Measurements from ENCODE around the gene WRNIP1.

Gene WRNIP1

GRCh38 chr6:2806644-2807043, 41.5 kb downstream of the WRNIP1 start:
- Histone ChIP-seq H3K4ac (ENCODE audit: low read depth in 1 of 2, low read length in 2 of 2) (no peak overlapping the region), H3K23ac (ENCODE audit: low read length in 2 of 2) (no peak overlapping the region), H4K91ac (ENCODE audit: low read length) (no peak overlapping the region), H3K79me1 (replicated peaks; ENCODE audit: low read length, poor library complexity, severe bottlenecking) (peaks cover 19% of the 10 kb centered on the region), H3K9ac (ENCODE audit: low read length) (no peak overlapping the region), H3K9me3 (ENCODE audit: control insufficient read depth, low read length) (no peaks in the 10 kb centered on the region), H3K27me3 (ENCODE audit: control insufficient read depth in 1 of 2, insufficient read depth in 1 of 2, low read length in 2 of 2) (no peaks in the 10 kb centered on the region), H3K4me1 (ENCODE audit: control insufficient read depth, insufficient read depth, low read depth, low read length) (no peaks in the 10 kb centered on the region), H2BK120ac (ENCODE audit: low read depth, low read length) (no peak overlapping the region), H2BK5ac (ENCODE audit: low read depth, low read length, poor library complexity, severe bottlenecking) (no peak overlapping the region), H3K4me3 (ENCODE audit: insufficient read depth in 1 of 2, low read depth in 1 of 2, low read length in 2 of 2) (no peak overlapping the region), H2AK5ac (ENCODE audit: low read length, severe bottlenecking) (no peak overlapping the region), H3K36me3 (ENCODE audit: control insufficient read depth in 1 of 2, insufficient read depth in 2 of 2, low read depth in 1 of 2, low read length in 2 of 2) (no peaks in the 10 kb centered on the region), H2AFZ (ENCODE audit: low read depth, low read length) (no peak overlapping the region), H3K14ac (ENCODE audit: low read length in 2 of 2) (no peak overlapping the region), H2BK12ac (ENCODE audit: low read length in 2 of 2) (no peak overlapping the region), H4K8ac (ENCODE audit: low read length) (no peak overlapping the region), H3K18ac (ENCODE audit: low read depth in 1 of 2, low read length in 2 of 2) (no peak overlapping the region), H2BK15ac (ENCODE audit: low read depth, poor library complexity, severe bottlenecking) (no peak overlapping the region), H3K4me2 (ENCODE audit: low read length, poor library complexity, severe bottlenecking) (no peak overlapping the region), H3K27ac (ENCODE audit: low read length, poor library complexity, severe bottlenecking) (no peak overlapping the region)
- WGBS, result 84% methylated on average over 3 of the region's 3 CpGs
- no peak for DNase-seq

GRCh38 chr6:2807342-2808090, 42.3 kb downstream of the WRNIP1 start:
- no peak overlapping the region for H3K4me2 ChIP-seq (ENCODE audit: low read length, poor library complexity, severe bottlenecking)
- H3K4ac ChIP-seq (ENCODE audit: low read depth in 1 of 2, low read length in 2 of 2), result no peak overlapping the region
- no peak overlapping the region for H2BK12ac ChIP-seq (ENCODE audit: low read length in 2 of 2)
- no peak overlapping the region for H3K27ac ChIP-seq (ENCODE audit: low read length, poor library complexity, severe bottlenecking)
- 94% methylated on average over 9 of the region's 9 CpGs for WGBS
- H2BK120ac ChIP-seq (ENCODE audit: low read depth, low read length), result no peak overlapping the region
- H3K36me3 ChIP-seq (ENCODE audit: control insufficient read depth in 1 of 2, insufficient read depth in 2 of 2, low read depth in 1 of 2, low read length in 2 of 2), result no peaks in the 10 kb centered on the region
- no peaks in the 10 kb centered on the region for H3K9me3 ChIP-seq (ENCODE audit: control insufficient read depth, low read length)
- no peak for DNase-seq
- no peak overlapping the region for H3K18ac ChIP-seq (ENCODE audit: low read depth in 1 of 2, low read length in 2 of 2)
- H4K91ac ChIP-seq (ENCODE audit: low read length), result no peak overlapping the region
- H3K23ac ChIP-seq (ENCODE audit: low read length in 2 of 2), result no peak overlapping the region
- no peaks in the 10 kb centered on the region for H3K27me3 ChIP-seq (ENCODE audit: control insufficient read depth in 1 of 2, insufficient read depth in 1 of 2, low read length in 2 of 2)
- H2AK5ac ChIP-seq (ENCODE audit: low read length, severe bottlenecking), result no peak overlapping the region
- H3K4me3 ChIP-seq (ENCODE audit: insufficient read depth in 1 of 2, low read depth in 1 of 2, low read length in 2 of 2), result no peak overlapping the region
- no peak overlapping the region for H3K9ac ChIP-seq (ENCODE audit: low read length)
- H2BK15ac ChIP-seq (ENCODE audit: low read depth, poor library complexity, severe bottlenecking), result no peak overlapping the region
- H3K4me1 ChIP-seq (ENCODE audit: control insufficient read depth, insufficient read depth, low read depth, low read length), result no peaks in the 10 kb centered on the region
- H2BK5ac ChIP-seq (ENCODE audit: low read depth, low read length, poor library complexity, severe bottlenecking), result no peak overlapping the region
- H4K8ac ChIP-seq (ENCODE audit: low read length), result no peak overlapping the region
- peaks cover 14% of the 10 kb centered on the region for H3K79me1 ChIP-seq (replicated peaks; ENCODE audit: low read length, poor library complexity, severe bottlenecking)
- H3K14ac ChIP-seq (ENCODE audit: low read length in 2 of 2), result no peak overlapping the region
- H2AFZ ChIP-seq (ENCODE audit: low read depth, low read length), result no peak overlapping the region

GRCh38 chr6:2809015-2809414, 43.8 kb downstream of the WRNIP1 start:
- H4K91ac ChIP-seq (ENCODE audit: low read length), result no peak overlapping the region
- H4K8ac ChIP-seq (ENCODE audit: low read length), result no peak overlapping the region
- WGBS, result 86% methylated on average over 2 of the region's 2 CpGs
- no peak overlapping the region for H2AFZ ChIP-seq (ENCODE audit: low read depth, low read length)
- H3K79me1 ChIP-seq (replicated peaks; ENCODE audit: low read length, poor library complexity, severe bottlenecking), result peaks cover 5% of the 10 kb centered on the region
- H2BK5ac ChIP-seq (ENCODE audit: low read depth, low read length, poor library complexity, severe bottlenecking), result no peak overlapping the region
- no peak overlapping the region for H2BK15ac ChIP-seq (ENCODE audit: low read depth, poor library complexity, severe bottlenecking)
- no peak overlapping the region for H3K14ac ChIP-seq (ENCODE audit: low read length in 2 of 2)
- no peak overlapping the region for H3K23ac ChIP-seq (ENCODE audit: low read length in 2 of 2)
- H3K4me2 ChIP-seq (ENCODE audit: low read length, poor library complexity, severe bottlenecking), result no peak overlapping the region
- no peaks in the 10 kb centered on the region for H3K9me3 ChIP-seq (ENCODE audit: control insufficient read depth, low read length)
- H3K9ac ChIP-seq (ENCODE audit: low read length), result no peak overlapping the region
- H3K18ac ChIP-seq (ENCODE audit: low read depth in 1 of 2, low read length in 2 of 2), result no peak overlapping the region
- no peaks in the 10 kb centered on the region for H3K27me3 ChIP-seq (ENCODE audit: control insufficient read depth in 1 of 2, insufficient read depth in 1 of 2, low read length in 2 of 2)
- H3K27ac ChIP-seq (ENCODE audit: low read length, poor library complexity, severe bottlenecking), result no peak overlapping the region
- no peak overlapping the region for H2AK5ac ChIP-seq (ENCODE audit: low read length, severe bottlenecking)
- no peaks in the 10 kb centered on the region for H3K4me1 ChIP-seq (ENCODE audit: control insufficient read depth, insufficient read depth, low read depth, low read length)
- no peak overlapping the region for H3K4me3 ChIP-seq (ENCODE audit: insufficient read depth in 1 of 2, low read depth in 1 of 2, low read length in 2 of 2)
- H2BK120ac ChIP-seq (ENCODE audit: low read depth, low read length), result no peak overlapping the region
- H3K4ac ChIP-seq (ENCODE audit: low read depth in 1 of 2, low read length in 2 of 2), result no peak overlapping the region
- no peak for DNase-seq
- H3K36me3 ChIP-seq (ENCODE audit: control insufficient read depth in 1 of 2, insufficient read depth in 2 of 2, low read depth in 1 of 2, low read length in 2 of 2), result no peaks in the 10 kb centered on the region
- no peak overlapping the region for H2BK12ac ChIP-seq (ENCODE audit: low read length in 2 of 2)

- Histone ChIP-seq H3K79me1 (replicated peaks; ENCODE audit: low read length, poor library complexity, severe bottlenecking) (no peaks in the 10 kb centered on the region), H4K8ac (ENCODE audit: low read length) (no peak overlapping the region), H3K9ac (ENCODE audit: low read length) (no peak overlapping the region), H3K9me3 (ENCODE audit: control insufficient read depth, low read length) (peaks cover under 1% of the 10 kb centered on the region), H3K4ac (ENCODE audit: low read depth in 1 of 2, low read length in 2 of 2) (no peak overlapping the region), H4K91ac (ENCODE audit: low read length) (no peak overlapping the region), H2BK15ac (ENCODE audit: low read depth, poor library complexity, severe bottlenecking) (no peak overlapping the region), H3K36me3 (ENCODE audit: control insufficient read depth in 1 of 2, insufficient read depth in 2 of 2, low read depth in 1 of 2, low read length in 2 of 2) (no peaks in the 10 kb centered on the region), H3K4me3 (ENCODE audit: insufficient read depth in 1 of 2, low read depth in 1 of 2, low read length in 2 of 2) (no peak overlapping the region), H2BK12ac (ENCODE audit: low read length in 2 of 2) (no peak overlapping the region), H2BK5ac (ENCODE audit: low read depth, low read length, poor library complexity, severe bottlenecking) (no peak overlapping the region), H3K23ac (ENCODE audit: low read length in 2 of 2) (no peak overlapping the region), H3K4me2 (ENCODE audit: low read length, poor library complexity, severe bottlenecking) (no peak overlapping the region), H3K18ac (ENCODE audit: low read depth in 1 of 2, low read length in 2 of 2) (no peak overlapping the region), H2BK120ac (ENCODE audit: low read depth, low read length) (no peak overlapping the region), H2AK5ac (ENCODE audit: low read length, severe bottlenecking) (no peak overlapping the region), H3K4me1 (ENCODE audit: control insufficient read depth, insufficient read depth, low read depth, low read length) (no peaks in the 10 kb centered on the region), H3K14ac (ENCODE audit: low read length in 2 of 2) (no peak overlapping the region), H3K27ac (ENCODE audit: low read length, poor library complexity, severe bottlenecking) (no peak overlapping the region), H2AFZ (ENCODE audit: low read depth, low read length) (no peak overlapping the region), H3K27me3 (ENCODE audit: control insufficient read depth in 1 of 2, insufficient read depth in 1 of 2, low read length in 2 of 2) (no peaks in the 10 kb centered on the region)
- WGBS, result 97% methylated on average over 8 of the region's 9 CpGs
- DNase-seq, result no peak
Observed at GRCh38 chr6:2810092-2810671, 45.0 kb downstream of the WRNIP1 start.
